WTC11 (cell line): Measurements from ENCODE around the gene VEZT. TPM values are rescaled to one million over a fixed set of nuclear protein-coding genes. Genes with fewer than 3 reads are reported as not detected.

ENCODE experiments used
- AFF4 ChIP-seq: sonication (generic); formaldehyde crosslinking; IDR thresholded peaks from 2 replicates; pipeline ENCODE4 v1.8.1; 2023; ENCODE audit warnings: mild to moderate bottlenecking, missing genetic modification reagents, borderline replicate concordance
- ATF3 ChIP-seq: sonication (generic); formaldehyde crosslinking; conservative IDR thresholded peaks from 2 replicates; pipeline ENCODE4 v1.8.1; 2022; ENCODE audit warnings: mild to moderate bottlenecking, missing genetic modification reagents
- CTCF ChIP-seq: fragments of 200-600 bp; IDR thresholded peaks from 2 replicates; pipeline ENCODE4 v1.8.0; 2022; ENCODE audit warnings: antibody characterized with exemption
- ELF4 ChIP-seq: sonication (generic); formaldehyde crosslinking; IDR thresholded peaks from 2 replicates; pipeline ENCODE4 v1.8.1; 2022; ENCODE audit warnings: low read depth, mild to moderate bottlenecking, moderate library complexity, missing genetic modification reagents
- ESRRA ChIP-seq: sonication (generic); formaldehyde crosslinking; IDR thresholded peaks from 2 replicates; pipeline ENCODE4 v1.8.1; 2022; ENCODE audit warnings: mild to moderate bottlenecking, missing genetic modification reagents, borderline replicate concordance
- FOXP4 ChIP-seq: sonication (generic); formaldehyde crosslinking; IDR thresholded peaks from 2 replicates; pipeline ENCODE4 v1.8.0; 2022; ENCODE audit warnings: mild to moderate bottlenecking, missing genetic modification reagents
- HMGA2 ChIP-seq: fragments of 250-450 bp; sonication (Bioruptor Pico); IDR thresholded peaks from 2 replicates; pipeline ENCODE4 v1.4.0; 2021; ENCODE audit warnings: mild to moderate bottlenecking, moderate library complexity
- JAZF1 ChIP-seq: fragments of 250-450 bp; sonication (Bioruptor Pico); IDR thresholded peaks from 2 replicates; pipeline ENCODE4 v1.9.0; 2021; ENCODE audit warnings: moderate library complexity, mild to moderate bottlenecking, inconsistent platforms
- MYBL2 ChIP-seq: sonication (generic); formaldehyde crosslinking; IDR thresholded peaks from 2 replicates; pipeline ENCODE4 v1.8.1; 2023; ENCODE audit warnings: mild to moderate bottlenecking, moderate library complexity, missing genetic modification reagents
- NFE2L1 ChIP-seq: sonication (generic); formaldehyde crosslinking; IDR thresholded peaks from 2 replicates; pipeline ENCODE4 v1.8.1; 2023; ENCODE audit warnings: missing genetic modification reagents
- PRRX2 ChIP-seq: fragments of 250-450 bp; sonication (Bioruptor Pico); IDR thresholded peaks from 2 replicates; pipeline ENCODE4 v1.8.0; 2021; ENCODE audit warnings: mild to moderate bottlenecking
- SMAD3 ChIP-seq: sonication (generic); formaldehyde crosslinking; IDR thresholded peaks from 2 replicates; pipeline ENCODE4 v1.8.0; 2022; ENCODE audit warnings: missing genetic modification reagents, mild to moderate bottlenecking, borderline replicate concordance
- TCF7 ChIP-seq: sonication (generic); formaldehyde crosslinking; IDR thresholded peaks from 2 replicates; pipeline ENCODE4 v1.8.0; 2022; ENCODE audit warnings: mild to moderate bottlenecking, low read depth, missing genetic modification reagents, moderate library complexity
- TEAD4 ChIP-seq: sonication (generic); formaldehyde crosslinking; IDR thresholded peaks from 2 replicates; pipeline ENCODE4 v1.8.0; 2022; ENCODE audit warnings: mild to moderate bottlenecking, missing genetic modification reagents
- USF1 ChIP-seq: sonication (generic); formaldehyde crosslinking; IDR thresholded peaks from 2 replicates; pipeline ENCODE4 v1.8.0; 2022; ENCODE audit warnings: mild to moderate bottlenecking, missing genetic modification reagents
- ZNF423 ChIP-seq: fragments of 250-450 bp; sonication (Bioruptor Pico); IDR thresholded peaks from 2 replicates; pipeline ENCODE4 v2.1.2; 2022; ENCODE audit warnings: mild to moderate bottlenecking, moderate library complexity
- ZNF532 ChIP-seq: fragments of 250-450 bp; sonication (Bioruptor Pico); IDR thresholded peaks from 2 replicates; pipeline ENCODE4 v1.9.0; 2021; ENCODE audit warnings: mild to moderate bottlenecking, borderline replicate concordance
- total RNA-seq: library from RNA; stranded (reverse); gene quantifications from 3 replicates; pipeline ENCODE4 v1.2.3, GENCODE V29; 2021
- TF ChIP-seq, protein P1 (sequence below): sonication (generic); formaldehyde crosslinking; IDR thresholded peaks from 2 replicates; pipeline ENCODE4 v1.8.0; 2023; ENCODE audit warnings: missing genetic modification reagents, mild to moderate bottlenecking, borderline replicate concordance
- TF ChIP-seq, protein P2 (sequence below): sonication (generic); formaldehyde crosslinking; IDR thresholded peaks from 2 replicates; pipeline ENCODE4 v1.8.0; 2022; ENCODE audit warnings: mild to moderate bottlenecking, missing genetic modification reagents

VEZT gene
- total RNA-seq, 1 experiment from 2014 or later, result 54.5 TPM

DNA sequence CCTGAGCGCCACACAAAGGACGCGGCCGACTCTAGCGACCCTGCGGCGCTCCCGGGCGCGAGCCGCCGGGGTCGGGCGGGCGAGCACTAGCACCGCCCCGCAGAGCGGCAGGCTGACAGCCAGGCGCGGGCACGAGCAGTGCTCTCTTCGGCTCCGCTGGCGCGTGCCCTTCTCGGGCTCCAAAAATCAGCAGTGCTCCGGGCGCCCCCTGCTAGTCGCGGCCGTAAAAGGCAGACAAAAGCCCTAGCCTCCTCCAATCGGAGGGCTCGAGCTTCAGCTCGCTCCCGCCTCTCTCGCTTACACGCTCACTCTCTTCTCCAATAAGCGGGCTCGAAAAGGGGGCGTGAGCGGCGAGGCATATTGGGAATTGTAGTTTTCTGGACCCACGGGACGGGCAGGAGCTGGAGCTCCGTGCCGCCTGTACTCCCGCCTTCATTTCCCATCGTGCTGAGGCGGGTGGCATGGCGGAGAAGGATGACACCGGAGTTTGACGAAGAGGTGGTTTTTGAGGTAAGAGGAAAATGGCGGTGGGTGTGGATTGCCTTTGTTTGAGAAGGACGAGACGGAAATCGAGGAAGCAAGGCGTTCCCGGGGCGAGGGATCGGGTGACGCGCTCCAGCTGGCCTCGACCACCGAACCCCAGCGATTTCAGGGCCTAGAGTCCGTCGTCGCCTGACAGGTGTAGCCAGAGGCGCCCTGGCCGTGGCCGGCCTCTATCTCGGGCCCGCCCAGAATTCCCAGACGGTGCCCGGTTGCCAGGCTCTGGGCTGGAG is at the start of gene VEZT, which contains the start of gene FGD6 (continued):
- TF ChIP-seq ZNF532 (CRISPR knock-in tag) (no peak), ATF3 (no peak), ELF4 (CRISPR knock-in tag) (no peak), USF1 (CRISPR knock-in tag) (peak; percentile 70; the same call in 1 of the 2 replicates), TEAD4 (CRISPR knock-in tag) (no peak), CTCF (no peak), FOXP4 (CRISPR knock-in tag) (peak; percentile 60; the same call in 1 of the 2 replicates), SMAD3 (CRISPR knock-in tag) (no peak), TCF7 (CRISPR knock-in tag) (no peak), HMGA2 (CRISPR knock-in tag) (no peak), JAZF1 (no peak), PRRX2 (CRISPR knock-in tag) (no peak), NFE2L1 (CRISPR knock-in tag) (peak; percentile 81), MYBL2 (CRISPR knock-in tag) (no peak), ESRRA (CRISPR knock-in tag) (no peak), ZNF423 (CRISPR knock-in tag) (peak; percentile 57; the same call in 1 of the 2 replicates), AFF4 (CRISPR knock-in tag) (0 out of 2 replicates have a peak, but pooled peaks have one; percentile 49)
- TF ChIP-seq, protein P1, sequence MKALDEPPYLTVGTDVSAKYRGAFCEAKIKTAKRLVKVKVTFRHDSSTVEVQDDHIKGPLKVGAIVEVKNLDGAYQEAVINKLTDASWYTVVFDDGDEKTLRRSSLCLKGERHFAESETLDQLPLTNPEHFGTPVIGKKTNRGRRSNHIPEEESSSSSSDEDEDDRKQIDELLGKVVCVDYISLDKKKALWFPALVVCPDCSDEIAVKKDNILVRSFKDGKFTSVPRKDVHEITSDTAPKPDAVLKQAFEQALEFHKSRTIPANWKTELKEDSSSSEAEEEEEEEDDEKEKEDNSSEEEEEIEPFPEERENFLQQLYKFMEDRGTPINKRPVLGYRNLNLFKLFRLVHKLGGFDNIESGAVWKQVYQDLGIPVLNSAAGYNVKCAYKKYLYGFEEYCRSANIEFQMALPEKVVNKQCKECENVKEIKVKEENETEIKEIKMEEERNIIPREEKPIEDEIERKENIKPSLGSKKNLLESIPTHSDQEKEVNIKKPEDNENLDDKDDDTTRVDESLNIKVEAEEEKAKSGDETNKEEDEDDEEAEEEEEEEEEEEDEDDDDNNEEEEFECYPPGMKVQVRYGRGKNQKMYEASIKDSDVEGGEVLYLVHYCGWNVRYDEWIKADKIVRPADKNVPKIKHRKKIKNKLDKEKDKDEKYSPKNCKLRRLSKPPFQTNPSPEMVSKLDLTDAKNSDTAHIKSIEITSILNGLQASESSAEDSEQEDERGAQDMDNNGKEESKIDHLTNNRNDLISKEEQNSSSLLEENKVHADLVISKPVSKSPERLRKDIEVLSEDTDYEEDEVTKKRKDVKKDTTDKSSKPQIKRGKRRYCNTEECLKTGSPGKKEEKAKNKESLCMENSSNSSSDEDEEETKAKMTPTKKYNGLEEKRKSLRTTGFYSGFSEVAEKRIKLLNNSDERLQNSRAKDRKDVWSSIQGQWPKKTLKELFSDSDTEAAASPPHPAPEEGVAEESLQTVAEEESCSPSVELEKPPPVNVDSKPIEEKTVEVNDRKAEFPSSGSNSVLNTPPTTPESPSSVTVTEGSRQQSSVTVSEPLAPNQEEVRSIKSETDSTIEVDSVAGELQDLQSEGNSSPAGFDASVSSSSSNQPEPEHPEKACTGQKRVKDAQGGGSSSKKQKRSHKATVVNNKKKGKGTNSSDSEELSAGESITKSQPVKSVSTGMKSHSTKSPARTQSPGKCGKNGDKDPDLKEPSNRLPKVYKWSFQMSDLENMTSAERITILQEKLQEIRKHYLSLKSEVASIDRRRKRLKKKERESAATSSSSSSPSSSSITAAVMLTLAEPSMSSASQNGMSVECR (CRISPR knock-in tag), result peak; percentile 67; the same call in 1 of the 2 replicates
- TF ChIP-seq, protein P2, sequence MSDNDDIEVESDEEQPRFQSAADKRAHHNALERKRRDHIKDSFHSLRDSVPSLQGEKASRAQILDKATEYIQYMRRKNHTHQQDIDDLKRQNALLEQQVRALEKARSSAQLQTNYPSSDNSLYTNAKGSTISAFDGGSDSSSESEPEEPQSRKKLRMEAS (CRISPR knock-in tag), result peak; percentile 89
